K562 (cell line): ENCODE results near the gene CCDC85B. TPM values are rescaled to one million over a fixed set of nuclear protein-coding genes. Genes with fewer than 3 reads are reported as not detected.

ENCODE experiments used
- ATF2 ChIP-seq: sonication (generic); formaldehyde crosslinking; IDR thresholded peaks from 2 replicates; pipeline ENCODE4 v1.8.1; 2022; ENCODE audit warnings: missing genetic modification reagents
- E2F3 ChIP-seq: fragments of 250-450 bp; sonication (Bioruptor Pico); IDR thresholded peaks from 2 replicates; pipeline ENCODE4 v1.4.0; 2020; ENCODE audit warnings: mild to moderate bottlenecking
- E4F1 ChIP-seq: fragments of 250-450 bp; sonication (Bioruptor Pico); IDR thresholded peaks from 2 replicates; pipeline ENCODE4 v1.5.0; 2021; ENCODE audit warnings: mild to moderate bottlenecking, borderline replicate concordance
- ELF4 ChIP-seq: fragments of 450-650 bp; formaldehyde crosslinking; IDR thresholded peaks from 2 replicates; pipeline ENCODE4 v1.4.0; 2022; ENCODE audit warnings: missing genetic modification characterization
- EP400 ChIP-seq: fragments of 450-650 bp; IDR thresholded peaks from 2 replicates; pipeline ENCODE4 v1.6.1; 2017; ENCODE audit warnings: antibody characterized with exemption, mild to moderate bottlenecking, moderate library complexity
- FOXP4 ChIP-seq: sonication (generic); formaldehyde crosslinking; IDR thresholded peaks from 2 replicates; pipeline ENCODE4 v1.8.0; 2022; ENCODE audit warnings: mild to moderate bottlenecking, missing genetic modification reagents, borderline replicate concordance
- GABPB1 ChIP-seq: sonication (generic); formaldehyde crosslinking; IDR thresholded peaks from 2 replicates; pipeline ENCODE4 v1.8.0; 2022; ENCODE audit warnings: mild to moderate bottlenecking, missing genetic modification reagents
- HDAC2 ChIP-seq: fragments of 450-650 bp; IDR thresholded peaks from 2 replicates; pipeline ENCODE4 v1.6.1; 2016; ENCODE audit warnings: mild to moderate bottlenecking
- MAX ChIP-seq: sonication (generic); formaldehyde crosslinking; IDR thresholded peaks from 2 replicates; pipeline ENCODE4 v1.9.0; 2022; ENCODE audit warnings: mild to moderate bottlenecking, missing genetic modification reagents
- MAZ ChIP-seq, 2 experiments: fragments of 450-650 bp in 1 of 2; sonication (generic) in 1 of 2; formaldehyde crosslinking; IDR thresholded peaks in 1 of 2; conservative IDR thresholded peaks in 1 of 2; 2 replicates each; pipeline versions ENCODE4 v1.4.0 to v1.5.0; 2020; ENCODE audit warnings: mild to moderate bottlenecking in 1 of 2, missing genetic modification reagents in 1 of 2
- NFIC ChIP-seq: fragments of 450-650 bp; IDR thresholded peaks from 2 replicates; pipeline ENCODE4 v1.6.1; 2017; ENCODE audit warnings: mild to moderate bottlenecking, inconsistent platforms
- PTBP1 ChIP-seq: fragments of 200-400 bp; formaldehyde crosslinking; IDR thresholded peaks from 2 replicates; pipeline ENCODE4 v1.6.1; 2017; ENCODE audit warnings: low read depth, low read length
- TAF15 ChIP-seq: fragments of 200-400 bp; formaldehyde crosslinking; IDR thresholded peaks from 2 replicates; pipeline ENCODE4 v1.6.1; 2017; ENCODE audit warnings: mild to moderate bottlenecking, low read depth, low read length, moderate library complexity
- TEAD2 ChIP-seq: fragments of 450-650 bp; IDR thresholded peaks from 2 replicates; pipeline ENCODE4 v1.6.1; 2016; ENCODE audit warnings: missing genetic modification characterization, control low read depth, missing compliant biosample characterization
- ZBTB33 ChIP-seq: sonication (generic); formaldehyde crosslinking; IDR thresholded peaks from 2 replicates; pipeline ENCODE4 v1.8.1; 2023; ENCODE audit warnings: mild to moderate bottlenecking, missing genetic modification reagents
- ZNF121 ChIP-seq: sonication (generic); formaldehyde crosslinking; conservative IDR thresholded peaks from 2 replicates; pipeline ENCODE4 v1.8.0; 2022; ENCODE audit warnings: missing genetic modification reagents
- ZNF41 ChIP-seq: fragments of 250-450 bp; sonication (Bioruptor Pico); conservative IDR thresholded peaks from 2 replicates; pipeline ENCODE4 v1.4.0; 2020; ENCODE audit warnings: mild to moderate bottlenecking
- ZNF766 ChIP-seq: fragments of 200-800 bp; sonication (Bioruptor generic); conservative IDR thresholded peaks from 2 replicates; pipeline ENCODE4 v1.6.1; 2016; ENCODE audit warnings: missing genetic modification characterization, missing compliant biosample characterization
- polyA plus RNA-seq, 8 experiments: library from polyadenylated mRNA; depleted of rRNA in 4 of 8; stranded (reverse) in 5 of 8; unstranded in 3 of 8; fragments of >200 nt; fragmentation: Nextera tagmentation in 2 of 8; fragmentation: Illumina TruSeq in 1 of 8; extraction: Ambion mirVana in 2 of 8; extraction: Trizol in 1 of 8; gene quantifications; 2 replicates each; pipeline versions ENCODE4 v1.2.1 to v1.2.3, GENCODE V29; 2011 to 2014; ENCODE audit warnings: inconsistent platforms in 1 of 8, missing spikeins in 1 of 8
- total RNA-seq, 7 experiments: library from RNA; depleted of rRNA in 6 of 7; stranded (reverse); fragments of >200 nt in 6 of 7; fragmentation: Illumina TruSeq in 2 of 7; extraction: Trizol in 2 of 7; gene quantifications; 2 replicates each; pipeline versions ENCODE4 v1.2.1 to v1.2.3, GENCODE V29; 2011 to 2021; ENCODE audit warnings: low replicate concordance in 1 of 7

CCDC85B gene
- total and polyA plus RNA-seq, 9 of the 15 experiments (the other 6 are each of a cell fraction or from before 2014, with no cell fraction given) = 0.14 to 138 (median 6.2) TPM

GRCh38 chr11:65884716-65885092 is 5.8 kb upstream of the CCDC85B start (continued):
- no peak for TF ChIP-seq ATF2 (CRISPR knock-in tag)
- TF ChIP-seq TAF15 = no peak
- TF ChIP-seq TEAD2 (tag) = no peak
- no peak for TF ChIP-seq MAX (CRISPR knock-in tag)
- TF ChIP-seq ZNF121 (CRISPR knock-in tag) = no peak
- no peak for TF ChIP-seq NFIC
- TF ChIP-seq GABPB1 (CRISPR knock-in tag) = peak; percentile 59
- TF ChIP-seq ZNF766 (CRISPR knock-in tag) = no peak
- TF ChIP-seq ZNF41 (CRISPR knock-in tag) = no peak
- no peak for TF ChIP-seq E2F3 (CRISPR knock-in tag)
- no peak for TF ChIP-seq HDAC2
- no peak for TF ChIP-seq FOXP4 (CRISPR knock-in tag)
- TF ChIP-seq MAZ (CRISPR knock-in tag; conservative IDR thresholded peaks at IDR 0.05 in 1 of 2, IDR thresholded peaks at IDR 0.05 in 1 of 2) = peak; percentile 73 to 92; a peak in 3 of 4 replicates
- TF ChIP-seq ZBTB33 (CRISPR knock-in tag) = 0 out of 2 replicates have a peak, but pooled peaks have one; percentile 35
- TF ChIP-seq ELF4 = no peak
- no peak for TF ChIP-seq EP400
- TF ChIP-seq E4F1 (CRISPR knock-in tag) = no peak
- TF ChIP-seq PTBP1 = no peak
